Type B pancreatic cell (in vitro differentiated cells): ENCODE data around the gene OTUD6A. TPM values are rescaled to one million over a fixed set of nuclear protein-coding genes. Genes with fewer than 3 reads are reported as not detected.

Experiments used
- DNase-seq: peaks from one replicate; pipeline ENCODE4 v3.0.0; 2021; ENCODE audit warnings: mixed read lengths; ENCODE audit not compliant: unreplicated experiment; ENCODE audit errors: extremely low spot score
- H3K27ac Mint-ChIP-seq: 2 replicates; pipeline ENCODE4 v1.8.0; 2021; ENCODE audit warnings: mild to moderate bottlenecking, mixed read lengths
- H3K27me3 Mint-ChIP-seq: 2 replicates; pipeline ENCODE4 v1.8.0; 2021; ENCODE audit warnings: mixed read lengths
- H3K36me3 Mint-ChIP-seq: 2 replicates; pipeline ENCODE4 v1.8.0; 2021; ENCODE audit warnings: mixed read lengths
- H3K4me1 Mint-ChIP-seq: one replicate; pipeline ENCODE4 v1.8.0; 2021; ENCODE audit warnings: mixed read lengths; ENCODE audit not compliant: unreplicated experiment
- H3K4me3 Mint-ChIP-seq: 2 replicates; pipeline ENCODE4 v1.8.0; 2021; ENCODE audit warnings: mild to moderate bottlenecking, mixed read lengths
- H3K9me3 Mint-ChIP-seq: 2 replicates; pipeline ENCODE4 v1.8.0; 2021; ENCODE audit warnings: mixed read lengths
- total RNA-seq: library from RNA; stranded (reverse); gene quantifications from 2 replicates; pipeline ENCODE4 v1.2.1, GENCODE V29; 2021; ENCODE audit warnings: low replicate concordance
- TF ChIP-seq, protein P1 (sequence below): fragments of 200-600 bp; sonication (generic); conservative IDR thresholded peaks from 2 replicates; pipeline ENCODE4 v1.5.0; 2021; ENCODE audit warnings: antibody characterized with exemption, mild to moderate bottlenecking

OTUD6A gene
- total RNA-seq, 1 donor from 2014 or later: not detected

DNA sequence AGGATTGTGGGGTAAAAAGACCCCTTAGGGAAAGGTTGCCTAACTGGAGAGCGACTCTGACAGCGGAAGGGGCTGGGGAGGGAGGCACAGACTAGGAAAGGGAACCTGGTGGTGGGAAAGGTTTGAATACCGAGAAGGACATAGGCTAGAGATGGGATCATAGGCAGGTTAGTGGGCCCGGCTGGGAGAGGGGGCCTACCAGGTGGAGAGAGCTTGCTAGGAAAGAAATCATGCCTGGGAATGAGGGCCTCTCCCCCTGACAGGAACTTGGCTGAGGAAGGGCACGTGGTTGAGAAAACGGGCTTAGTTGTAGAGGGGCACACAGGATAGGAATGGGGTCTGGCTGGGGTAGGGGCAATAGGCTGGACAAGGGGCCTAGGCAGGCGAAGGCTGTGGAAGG, 4.4 kb downstream of the OTUD6A start:
- H3K27ac Mint-ChIP-seq: no peak overlapping the region
- no peak for DNase-seq
- no peaks in the 10 kb centered on the region for H3K36me3 Mint-ChIP-seq
- H3K9me3 Mint-ChIP-seq: no peaks in the 10 kb centered on the region
- H3K4me3 Mint-ChIP-seq: no peak overlapping the region
- TF ChIP-seq, protein P1, sequence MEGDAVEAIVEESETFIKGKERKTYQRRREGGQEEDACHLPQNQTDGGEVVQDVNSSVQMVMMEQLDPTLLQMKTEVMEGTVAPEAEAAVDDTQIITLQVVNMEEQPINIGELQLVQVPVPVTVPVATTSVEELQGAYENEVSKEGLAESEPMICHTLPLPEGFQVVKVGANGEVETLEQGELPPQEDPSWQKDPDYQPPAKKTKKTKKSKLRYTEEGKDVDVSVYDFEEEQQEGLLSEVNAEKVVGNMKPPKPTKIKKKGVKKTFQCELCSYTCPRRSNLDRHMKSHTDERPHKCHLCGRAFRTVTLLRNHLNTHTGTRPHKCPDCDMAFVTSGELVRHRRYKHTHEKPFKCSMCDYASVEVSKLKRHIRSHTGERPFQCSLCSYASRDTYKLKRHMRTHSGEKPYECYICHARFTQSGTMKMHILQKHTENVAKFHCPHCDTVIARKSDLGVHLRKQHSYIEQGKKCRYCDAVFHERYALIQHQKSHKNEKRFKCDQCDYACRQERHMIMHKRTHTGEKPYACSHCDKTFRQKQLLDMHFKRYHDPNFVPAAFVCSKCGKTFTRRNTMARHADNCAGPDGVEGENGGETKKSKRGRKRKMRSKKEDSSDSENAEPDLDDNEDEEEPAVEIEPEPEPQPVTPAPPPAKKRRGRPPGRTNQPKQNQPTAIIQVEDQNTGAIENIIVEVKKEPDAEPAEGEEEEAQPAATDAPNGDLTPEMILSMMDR: no peak
- H3K27me3 Mint-ChIP-seq: peaks cover 3% of the 10 kb centered on the region
- H3K4me1 Mint-ChIP-seq: no peaks in the 10 kb centered on the region

DNA sequence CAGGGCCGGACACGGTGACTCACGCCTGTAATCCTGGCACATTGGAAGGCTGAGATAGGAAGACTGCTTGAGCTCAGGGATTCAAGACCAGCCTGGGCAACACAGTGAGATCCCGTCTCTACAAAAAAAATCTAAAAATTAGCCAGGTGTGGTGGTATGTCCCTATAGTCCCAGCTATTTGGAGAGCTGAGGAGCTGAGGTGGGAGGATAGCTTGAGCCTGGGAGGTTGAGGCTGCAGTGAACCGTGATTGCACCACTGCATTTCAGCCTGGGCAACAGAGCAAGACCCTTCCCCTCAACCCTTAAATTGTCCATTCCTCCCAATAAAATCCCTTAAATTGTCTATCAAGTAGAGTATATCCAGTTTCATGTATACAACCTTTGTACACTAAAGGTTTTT, 17.0 kb downstream of the OTUD6A start:
- H3K27ac Mint-ChIP-seq: no peak overlapping the region
- H3K4me3 Mint-ChIP-seq: no peak overlapping the region
- H3K4me1 Mint-ChIP-seq: no peaks in the 10 kb centered on the region
- no peaks in the 10 kb centered on the region for H3K9me3 Mint-ChIP-seq
- H3K36me3 Mint-ChIP-seq: no peaks in the 10 kb centered on the region
- DNase-seq: no peak
- H3K27me3 Mint-ChIP-seq: no peaks in the 10 kb centered on the region
- TF ChIP-seq, protein P1: no peak

DNA sequence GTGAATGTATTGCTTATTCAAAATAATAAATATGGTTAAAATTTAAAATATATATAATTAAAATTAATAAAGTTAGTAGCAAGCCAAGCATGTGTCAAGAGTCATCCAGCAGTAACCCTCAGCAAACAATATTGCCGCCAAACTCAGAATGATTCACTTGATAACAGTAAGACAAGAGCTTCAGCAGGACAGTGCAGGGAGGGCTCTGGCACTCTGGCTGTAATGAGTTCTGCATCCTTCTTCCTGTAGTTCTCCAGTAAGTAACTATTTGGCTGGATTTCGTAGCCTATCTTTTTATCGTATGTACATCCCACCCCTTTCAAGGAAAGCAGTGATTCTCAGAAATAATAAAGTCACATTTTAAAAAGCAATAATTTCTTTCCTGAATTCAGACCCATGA, 17.6 kb downstream of the OTUD6A start:
- no peaks in the 10 kb centered on the region for H3K27me3 Mint-ChIP-seq
- no peak for DNase-seq
- TF ChIP-seq, protein P1: no peak
- H3K4me3 Mint-ChIP-seq: no peak overlapping the region
- H3K27ac Mint-ChIP-seq: no peak overlapping the region
- H3K9me3 Mint-ChIP-seq: no peaks in the 10 kb centered on the region
- no peaks in the 10 kb centered on the region for H3K36me3 Mint-ChIP-seq
- H3K4me1 Mint-ChIP-seq: no peaks in the 10 kb centered on the region

DNA sequence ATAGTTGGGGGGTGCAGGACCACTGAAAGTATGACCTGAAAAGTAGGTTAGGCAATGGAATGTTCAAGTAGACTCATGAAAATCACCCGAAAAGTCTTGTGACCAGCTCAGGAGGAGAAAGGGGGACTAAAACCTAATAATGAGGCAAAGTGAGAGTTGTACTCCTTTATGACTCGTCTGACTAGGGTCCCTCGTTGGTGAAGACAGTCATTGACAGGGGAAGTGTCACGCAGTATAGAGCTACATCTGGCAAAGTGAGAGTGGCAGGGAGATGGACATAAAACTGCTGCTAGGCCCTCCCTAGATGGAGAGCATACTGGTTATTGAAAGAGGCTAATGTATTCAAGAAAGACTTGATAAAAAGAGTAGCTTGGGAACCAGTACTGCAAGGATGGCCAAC, 20.5 kb downstream of the OTUD6A start:
- no peaks in the 10 kb centered on the region for H3K9me3 Mint-ChIP-seq
- H3K27ac Mint-ChIP-seq: no peak overlapping the region
- H3K4me3 Mint-ChIP-seq: no peak overlapping the region
- H3K27me3 Mint-ChIP-seq: no peaks in the 10 kb centered on the region
- no peak for DNase-seq
- H3K36me3 Mint-ChIP-seq: no peaks in the 10 kb centered on the region
- TF ChIP-seq, protein P1: no peak
- H3K4me1 Mint-ChIP-seq: no peaks in the 10 kb centered on the region

DNA sequence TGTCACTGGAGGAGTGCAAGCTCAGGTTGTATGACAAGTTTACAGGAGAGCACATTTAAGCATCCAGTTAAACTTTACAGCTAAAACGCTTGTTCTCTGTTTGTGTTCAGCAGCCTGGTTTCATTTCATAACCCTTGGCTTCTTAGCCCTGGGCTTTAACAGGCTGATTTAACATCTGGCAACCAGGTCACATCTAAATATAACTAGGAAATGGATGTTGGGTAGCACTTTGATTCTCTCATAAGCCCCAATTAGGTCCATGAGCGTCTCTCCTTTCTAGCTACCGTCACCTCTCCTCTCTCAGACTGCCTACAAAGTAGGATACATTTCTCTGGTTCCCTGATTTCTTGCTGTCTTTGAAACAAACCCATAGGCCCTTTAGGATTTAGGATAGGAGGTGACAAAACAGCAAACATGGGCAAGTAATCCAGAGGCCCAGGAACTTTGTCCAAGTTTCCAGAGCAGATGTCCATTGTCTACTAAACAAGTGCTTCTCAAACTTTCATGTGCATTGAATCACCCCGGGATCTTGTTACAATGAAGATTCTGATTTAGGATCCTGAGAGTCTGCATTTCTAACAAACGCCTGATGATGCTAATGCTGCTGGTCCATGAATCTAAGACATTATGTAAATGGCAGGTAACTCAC, 22.5 kb downstream of the OTUD6A start:
- no peaks in the 10 kb centered on the region for H3K36me3 Mint-ChIP-seq
- H3K9me3 Mint-ChIP-seq: no peaks in the 10 kb centered on the region
- H3K27me3 Mint-ChIP-seq: no peaks in the 10 kb centered on the region

More for the DNA sequence above, 22.5 kb downstream of the OTUD6A start:
- Mint-ChIP-seq H3K4me1 (no peaks in the 10 kb centered on the region), H3K27ac (no peak overlapping the region), H3K4me3 (no peak overlapping the region)
- DNase-seq: no peak
- TF ChIP-seq, protein P1: no peak
